Measurements from ENCODE around the gene CGB8.

- no peak for TF ChIP-seq TAF1 (IDR thresholded peaks at IDR 0.05; ENCODE audit: borderline replicate concordance, insufficient read depth, low read length)
- TF ChIP-seq, protein P1, sequence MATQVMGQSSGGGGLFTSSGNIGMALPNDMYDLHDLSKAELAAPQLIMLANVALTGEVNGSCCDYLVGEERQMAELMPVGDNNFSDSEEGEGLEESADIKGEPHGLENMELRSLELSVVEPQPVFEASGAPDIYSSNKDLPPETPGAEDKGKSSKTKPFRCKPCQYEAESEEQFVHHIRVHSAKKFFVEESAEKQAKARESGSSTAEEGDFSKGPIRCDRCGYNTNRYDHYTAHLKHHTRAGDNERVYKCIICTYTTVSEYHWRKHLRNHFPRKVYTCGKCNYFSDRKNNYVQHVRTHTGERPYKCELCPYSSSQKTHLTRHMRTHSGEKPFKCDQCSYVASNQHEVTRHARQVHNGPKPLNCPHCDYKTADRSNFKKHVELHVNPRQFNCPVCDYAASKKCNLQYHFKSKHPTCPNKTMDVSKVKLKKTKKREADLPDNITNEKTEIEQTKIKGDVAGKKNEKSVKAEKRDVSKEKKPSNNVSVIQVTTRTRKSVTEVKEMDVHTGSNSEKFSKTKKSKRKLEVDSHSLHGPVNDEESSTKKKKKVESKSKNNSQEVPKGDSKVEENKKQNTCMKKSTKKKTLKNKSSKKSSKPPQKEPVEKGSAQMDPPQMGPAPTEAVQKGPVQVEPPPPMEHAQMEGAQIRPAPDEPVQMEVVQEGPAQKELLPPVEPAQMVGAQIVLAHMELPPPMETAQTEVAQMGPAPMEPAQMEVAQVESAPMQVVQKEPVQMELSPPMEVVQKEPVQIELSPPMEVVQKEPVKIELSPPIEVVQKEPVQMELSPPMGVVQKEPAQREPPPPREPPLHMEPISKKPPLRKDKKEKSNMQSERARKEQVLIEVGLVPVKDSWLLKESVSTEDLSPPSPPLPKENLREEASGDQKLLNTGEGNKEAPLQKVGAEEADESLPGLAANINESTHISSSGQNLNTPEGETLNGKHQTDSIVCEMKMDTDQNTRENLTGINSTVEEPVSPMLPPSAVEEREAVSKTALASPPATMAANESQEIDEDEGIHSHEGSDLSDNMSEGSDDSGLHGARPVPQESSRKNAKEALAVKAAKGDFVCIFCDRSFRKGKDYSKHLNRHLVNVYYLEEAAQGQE (IDR thresholded peaks at IDR 0.05; ENCODE audit: insufficient read depth in 1 of 2, low read depth in 2 of 2, low read length in 2 of 2) = no peak
- no peak for TF ChIP-seq POLR2AphosphoS5 (IDR thresholded peaks at IDR 0.05; ENCODE audit: low read depth, low read length)
Observed at GRCh38 chr19:49092686-49093085, 43.8 kb upstream of the CGB8 start.

All from PFSK-1 (cell line).